MCF 10A (cell line): Measurements from ENCODE around the gene DYNLT5. TPM values are rescaled to one million over a fixed set of nuclear protein-coding genes. Genes with fewer than 3 reads are reported as not detected.
"Not testable (repeated sequence)": the region's sequence is repeated elsewhere in the genome, so short reads cannot be mapped to it uniquely, and the experiment has no call there.

Source experiments
- BruUV-seq: library from RNA; stranded (reverse); fragments of 400-500 nt; replicated peaks from 2 replicates; lab custom pipeline; 2021; lab: Mats Ljungman, UMichigan
- CTCF ChIA-PET: fragments of 300-600 bp; sonication (Branson Sonifier 250); formaldehyde crosslinking; extraction: SDS; loops from one replicate; lab custom pipeline; 2021; ENCODE audit warnings: antibody characterized with exemption, inconsistent platforms; lab: Yijun Ruan, JAX
- POLR2A ChIA-PET: fragments of 300-600, 350-650 bp; sonication (Branson Sonifier 250); formaldehyde crosslinking; extraction: SDS; loops from one replicate; lab custom pipeline; 2020; ENCODE audit warnings: antibody characterized with exemption, inconsistent platforms; lab: Yijun Ruan, JAX
- DNase-seq: peaks from one replicate; pipeline ENCODE4 v3.0.0-alpha.2; 2018; ENCODE audit not compliant: unreplicated experiment
- H3K27ac Mint-ChIP-seq: one replicate; pipeline ENCODE4 v1.8.0; 2022; ENCODE audit warnings: mild to moderate bottlenecking, low read depth, mixed read lengths; ENCODE audit not compliant: unreplicated experiment
- H3K27me3 Mint-ChIP-seq: one replicate; pipeline ENCODE4 v1.8.0; 2022; ENCODE audit warnings: mixed read lengths; ENCODE audit not compliant: insufficient read depth, unreplicated experiment
- H3K36me3 Mint-ChIP-seq: one replicate; pipeline ENCODE4 v1.8.0; 2022; ENCODE audit warnings: mild to moderate bottlenecking, moderate library complexity, mixed read lengths; ENCODE audit not compliant: insufficient read depth, unreplicated experiment
- H3K4me1 Mint-ChIP-seq: one replicate; pipeline ENCODE4 v1.8.0; 2022; ENCODE audit warnings: mixed read lengths; ENCODE audit not compliant: insufficient read depth, unreplicated experiment
- H3K4me3 Mint-ChIP-seq: one replicate; pipeline ENCODE4 v1.8.0; 2022; ENCODE audit warnings: mild to moderate bottlenecking, moderate library complexity, mixed read lengths; ENCODE audit not compliant: unreplicated experiment
- H3K9me3 Mint-ChIP-seq: one replicate; pipeline ENCODE4 v1.8.0; 2022; ENCODE audit warnings: mixed read lengths; ENCODE audit not compliant: unreplicated experiment
- CTCF ChIP-seq: fragments of 200-600 bp; IDR thresholded peaks from one replicate; pipeline ENCODE4 v1.8.0; 2022; ENCODE audit warnings: antibody characterized with exemption, mild to moderate bottlenecking; ENCODE audit not compliant: unreplicated experiment
- intact Hi-C: fragments of 100-400 bp; cut with micrococcal nuclease; formaldehyde crosslinking; loops from 2 replicates; pipeline ENCODE4 v1.14.1; 2022
- total RNA-seq: library from RNA; stranded (reverse); gene quantifications from 2 replicates; pipeline ENCODE4 v1.2.3, GENCODE V29; 2022

Gene DYNLT5
- total RNA-seq, 1 experiment from 2014 or later: not detected

GRCh38 chr1:66778266-66778665, 26.0 kb downstream of the DYNLT5 start:
- CTCF ChIA-PET: interaction anchor here (1.0 kb wide), 1 partner anchor 31 kb away, joined by 3 read pairs; no protein-coding TSS in a partner anchor
- no peak for TF ChIP-seq CTCF
- no TSS peak for BruUV-seq

GRCh38 chr1:66778969-66779368, 26.7 kb downstream of the DYNLT5 start:
- intact Hi-C loops: no loop called here
- CTCF ChIA-PET: interaction anchor here (0.7 to 1.8 kb wide), 4 partner anchors 24 to 537 kb away, joined by 3 to 5 read pairs (median 4); no protein-coding TSS in a partner anchor

More at GRCh38 chr1:66778266-66778665, 26.0 kb downstream of the DYNLT5 start:
- POLR2A ChIA-PET: interaction anchor here (1.1 kb wide), 1 partner anchor 9 kb away, joined by 5 read pairs; no protein-coding TSS in a partner anchor
- Mint-ChIP-seq H3K9me3 (no peaks in the 10 kb centered on the region), H3K4me3 (no peak overlapping the region), H3K36me3 (no peaks in the 10 kb centered on the region), H3K27me3 (peaks cover 7% of the 10 kb centered on the region), H3K4me1 (no peaks in the 10 kb centered on the region), H3K27ac (no peak overlapping the region)
- intact Hi-C loops: no loop called here
- DNase-seq: no peak

GRCh38 chr1:66779475-66780078, 27.3 kb downstream of the DYNLT5 start:
- Mint-ChIP-seq H3K36me3 (no peaks in the 10 kb centered on the region), H3K4me3 (no peak overlapping the region), H3K9me3 (no peaks in the 10 kb centered on the region), H3K4me1 (no peaks in the 10 kb centered on the region), H3K27me3 (peaks cover 7% of the 10 kb centered on the region), H3K27ac (no peak overlapping the region)
- no peak for TF ChIP-seq CTCF
- intact Hi-C loops: no loop called here
- BruUV-seq: no TSS peak
- POLR2A ChIA-PET: no interaction called here
- no peak for DNase-seq
- CTCF ChIA-PET: interaction anchor here (0.7 to 1.8 kb wide), 3 partner anchors 23 to 537 kb away, joined by 3 to 5 read pairs (median 3); no protein-coding TSS in a partner anchor

More at GRCh38 chr1:66778969-66779368, 26.7 kb downstream of the DYNLT5 start:
- peaks cover 7% of the 10 kb centered on the region for H3K27me3 Mint-ChIP-seq
- H3K27ac Mint-ChIP-seq: no peak overlapping the region
- H3K4me3 Mint-ChIP-seq: no peak overlapping the region
- H3K36me3 Mint-ChIP-seq: no peaks in the 10 kb centered on the region
- BruUV-seq: no TSS peak
- no peaks in the 10 kb centered on the region for H3K9me3 Mint-ChIP-seq
- no peak for TF ChIP-seq CTCF
- POLR2A ChIA-PET: no interaction called here
- no peak for DNase-seq
- H3K4me1 Mint-ChIP-seq: no peaks in the 10 kb centered on the region

GRCh38 chr1:66785800-66786199, 33.5 kb downstream of the DYNLT5 start:
- CTCF ChIA-PET, intact Hi-C loops, H3K36me3 Mint-ChIP-seq, H3K9me3 Mint-ChIP-seq, DNase-seq, H3K27ac Mint-ChIP-seq, BruUV-seq, POLR2A ChIA-PET, H3K4me3 Mint-ChIP-seq, H3K27me3 Mint-ChIP-seq, H3K4me1 Mint-ChIP-seq: not testable (repeated sequence)
